Suprapubic skin (tissue), 3 donors: ENCODE results near the gene LEKR1.

Experiments used
- EP300 ChIP-seq: sonication (generic); formaldehyde crosslinking; IDR thresholded peaks from one replicate; pipeline ENCODE4 v1.6.1; 2017; ENCODE audit warnings: antibody characterized with exemption
- POLR2A ChIP-seq, 2 donors: fragments of 450-650 bp; IDR thresholded peaks; one replicate each; pipeline ENCODE4 v1.6.1; 2017; ENCODE audit warnings: antibody characterized with exemption in 2 of 2, mild to moderate bottlenecking in 2 of 2, moderate library complexity in 2 of 2
- TF ChIP-seq, protein P1 (sequence below), 2 donors: fragments of 200-600 bp in 1 of 2; fragments of 450-650 bp in 1 of 2; sonication (generic) in 1 of 2; IDR thresholded peaks; one replicate each; pipeline ENCODE4 v1.5.1; 2016 to 2019; ENCODE audit warnings: antibody characterized with exemption in 2 of 2, mild to moderate bottlenecking in 1 of 2, moderate library complexity in 1 of 2

DNA sequence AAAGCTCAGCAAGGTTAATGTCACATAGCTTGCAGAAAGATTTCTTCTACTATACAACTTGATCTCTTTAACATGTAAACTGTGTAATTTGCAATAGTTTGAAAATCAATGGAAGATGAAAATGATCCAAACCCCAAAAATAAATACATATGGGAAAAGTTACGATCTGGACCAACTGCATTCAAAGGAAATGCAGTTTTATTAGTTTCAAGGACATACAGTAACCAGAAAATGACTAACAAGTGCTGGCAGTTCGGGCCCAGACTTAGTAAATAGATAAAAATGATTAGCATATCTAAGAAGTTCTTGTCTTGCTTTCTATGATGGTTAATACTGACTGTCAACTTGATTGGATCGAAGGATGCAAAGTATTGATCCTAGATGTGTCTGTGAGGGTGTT, 37.3 kb upstream of the LEKR1 start:
- TF ChIP-seq EP300 = no peak
- TF ChIP-seq, protein P1, sequence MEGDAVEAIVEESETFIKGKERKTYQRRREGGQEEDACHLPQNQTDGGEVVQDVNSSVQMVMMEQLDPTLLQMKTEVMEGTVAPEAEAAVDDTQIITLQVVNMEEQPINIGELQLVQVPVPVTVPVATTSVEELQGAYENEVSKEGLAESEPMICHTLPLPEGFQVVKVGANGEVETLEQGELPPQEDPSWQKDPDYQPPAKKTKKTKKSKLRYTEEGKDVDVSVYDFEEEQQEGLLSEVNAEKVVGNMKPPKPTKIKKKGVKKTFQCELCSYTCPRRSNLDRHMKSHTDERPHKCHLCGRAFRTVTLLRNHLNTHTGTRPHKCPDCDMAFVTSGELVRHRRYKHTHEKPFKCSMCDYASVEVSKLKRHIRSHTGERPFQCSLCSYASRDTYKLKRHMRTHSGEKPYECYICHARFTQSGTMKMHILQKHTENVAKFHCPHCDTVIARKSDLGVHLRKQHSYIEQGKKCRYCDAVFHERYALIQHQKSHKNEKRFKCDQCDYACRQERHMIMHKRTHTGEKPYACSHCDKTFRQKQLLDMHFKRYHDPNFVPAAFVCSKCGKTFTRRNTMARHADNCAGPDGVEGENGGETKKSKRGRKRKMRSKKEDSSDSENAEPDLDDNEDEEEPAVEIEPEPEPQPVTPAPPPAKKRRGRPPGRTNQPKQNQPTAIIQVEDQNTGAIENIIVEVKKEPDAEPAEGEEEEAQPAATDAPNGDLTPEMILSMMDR (IDR thresholded peaks at IDR 0.05) = no peak
- TF ChIP-seq POLR2A (IDR thresholded peaks at IDR 0.05) = no peak
